Mesothelial cell of epicardium (in vitro differentiated cells): Measurements from ENCODE around the gene B4GALT5. TPM values are rescaled to one million over a fixed set of nuclear protein-coding genes. Genes with fewer than 3 reads are reported as not detected.
"Not testable (repeated sequence)": the region's sequence is repeated elsewhere in the genome, so short reads cannot be mapped to it uniquely, and the experiment has no call there.

Experiments
- DNase-seq, 2 experiments: peaks; one replicate each; pipeline ENCODE4 v3.0.0; 2021; ENCODE audit warnings: low spot score in 2 of 2; ENCODE audit not compliant: unreplicated experiment in 2 of 2
- H3K27ac Mint-ChIP-seq: 2 replicates; pipeline ENCODE4 v1.8.0; 2021; ENCODE audit warnings: mixed read lengths
- H3K27me3 Mint-ChIP-seq: 2 replicates; pipeline ENCODE4 v1.8.0; 2021; ENCODE audit warnings: low read depth, mixed read lengths
- H3K36me3 Mint-ChIP-seq: 2 replicates; pipeline ENCODE4 v1.8.0; 2021; ENCODE audit warnings: mixed read lengths
- H3K4me1 Mint-ChIP-seq: 2 replicates; pipeline ENCODE4 v1.8.0; 2021; ENCODE audit warnings: mixed read lengths
- H3K4me3 Mint-ChIP-seq: 2 replicates; pipeline ENCODE4 v1.8.0; 2021; ENCODE audit warnings: mild to moderate bottlenecking, moderate library complexity, mixed read lengths
- H3K9me3 Mint-ChIP-seq: 2 replicates; pipeline ENCODE4 v1.8.0; 2021; ENCODE audit warnings: mixed read lengths
- CTCF ChIP-seq: fragments of 200-600 bp; sonication (generic); IDR thresholded peaks from one replicate; pipeline ENCODE4 v1.5.0; 2021; ENCODE audit warnings: antibody characterized with exemption; ENCODE audit not compliant: unreplicated experiment
- total RNA-seq: library from RNA; stranded (reverse); gene quantifications from 3 replicates; pipeline ENCODE4 v1.2.1, GENCODE V29; 2021

The B4GALT5 gene
- total RNA-seq, 1 donor from 2014 or later = 52.6 TPM

GRCh38 chr20:49631061-49631716, 82.5 kb downstream of the B4GALT5 start:
- TF ChIP-seq CTCF = no peak
- peaks cover 21% of the 10 kb centered on the region for H3K36me3 Mint-ChIP-seq
- DNase-seq = no peak
- H3K4me1 Mint-ChIP-seq = no peaks in the 10 kb centered on the region
- peak overlapping the region; percentile 60 for H3K27ac Mint-ChIP-seq
- no peaks in the 10 kb centered on the region for H3K27me3 Mint-ChIP-seq
- H3K9me3 Mint-ChIP-seq = peaks cover 10% of the 10 kb centered on the region
- H3K4me3 Mint-ChIP-seq = no peak overlapping the region

GRCh38 chr20:49630396-49630951, 83.2 kb downstream of the B4GALT5 start:
- peaks cover 10% of the 10 kb centered on the region for H3K9me3 Mint-ChIP-seq
- H3K4me3 Mint-ChIP-seq = no peak overlapping the region
- DNase-seq = no peak
- TF ChIP-seq CTCF = no peak
- no peaks in the 10 kb centered on the region for H3K27me3 Mint-ChIP-seq
- peak overlapping the region; percentile 34 for H3K27ac Mint-ChIP-seq
- no peaks in the 10 kb centered on the region for H3K4me1 Mint-ChIP-seq
- H3K36me3 Mint-ChIP-seq = peaks cover 15% of the 10 kb centered on the region

- no peaks in the 10 kb centered on the region for H3K27me3 Mint-ChIP-seq
- H3K4me3 Mint-ChIP-seq = no peak overlapping the region
- DNase-seq = no peak
- peaks cover 10% of the 10 kb centered on the region for H3K9me3 Mint-ChIP-seq
- no peaks in the 10 kb centered on the region for H3K4me1 Mint-ChIP-seq
- H3K27ac Mint-ChIP-seq = no peak overlapping the region
- peaks cover 15% of the 10 kb centered on the region for H3K36me3 Mint-ChIP-seq
- TF ChIP-seq CTCF = no peak
Measured at GRCh38 chr20:49629606-49630005, 84.1 kb downstream of the B4GALT5 start.

GRCh38 chr20:49628280-49628679, 85.4 kb downstream of the B4GALT5 start:
- not testable (repeated sequence) for DNase-seq, H3K4me3 Mint-ChIP-seq, H3K27me3 Mint-ChIP-seq, H3K4me1 Mint-ChIP-seq, H3K27ac Mint-ChIP-seq, H3K36me3 Mint-ChIP-seq
- H3K9me3 Mint-ChIP-seq = peaks cover 10% of the 10 kb centered on the region

- Mint-ChIP-seq H3K4me1 (no peaks in the 10 kb centered on the region), H3K27me3 (no peaks in the 10 kb centered on the region), H3K4me3 (no peak overlapping the region), H3K27ac (no peak overlapping the region), H3K36me3 (peaks cover 7% of the 10 kb centered on the region), H3K9me3 (peaks cover 10% of the 10 kb centered on the region)
- no peak for TF ChIP-seq CTCF
- no peak for DNase-seq
Measured at GRCh38 chr20:49627329-49627761, 86.3 kb downstream of the B4GALT5 start.

GRCh38 chr20:49624988-49625387, 88.7 kb downstream of the B4GALT5 start:
- not testable (repeated sequence) for H3K36me3 Mint-ChIP-seq, H3K27me3 Mint-ChIP-seq, H3K4me1 Mint-ChIP-seq, H3K27ac Mint-ChIP-seq, DNase-seq, H3K4me3 Mint-ChIP-seq
- peaks cover 17% of the 10 kb centered on the region for H3K9me3 Mint-ChIP-seq
